Urothelium cell line (cell line): ENCODE results near the gene MIX23.
A peak's percentile ranks its signal among the peaks of the same experiment; 100 is the strongest.

Source experiments
- DNase-seq: peaks from one replicate; pipeline ENCODE4 v3.0.0; 2011; ENCODE audit warnings: low spot score, mixed read lengths
- FAIRE-seq: peaks from 2 replicates; lab custom pipeline; 2011; peaks lifted over from hg19 to GRCh38; lab: Jason Lieb, UNC

MIX23 gene

GRCh38 chr3:122382888-122383666 lies at the start of gene MIX23:
Gene MIX23 (minus strand): TSS chr3:122383231. CDS start chr3:122383224, 7 bp downstream.
- FAIRE-seq (peak; percentile 66), DNase-seq (peak; percentile 90)

DNA sequence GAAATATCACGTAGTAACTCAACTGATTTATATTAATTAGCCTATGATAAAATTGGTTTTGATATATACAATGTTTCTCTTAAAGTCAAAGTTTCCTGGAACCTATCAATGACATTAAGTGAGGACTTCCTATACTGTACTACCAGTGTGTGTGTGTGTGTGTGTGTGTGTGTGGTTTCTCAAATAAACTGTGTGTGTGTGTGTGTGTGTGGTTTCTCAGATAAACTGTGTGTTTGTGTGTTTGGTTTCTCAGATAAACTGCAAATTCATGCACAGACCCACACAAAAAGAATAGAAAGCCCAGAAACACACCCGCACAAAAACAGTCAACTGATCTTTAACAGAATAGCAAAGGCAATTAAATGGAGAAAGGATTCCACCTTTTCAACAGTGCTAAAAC lies 47.3 kb upstream of the MIX23 start:
- no peak for DNase-seq

DNA sequence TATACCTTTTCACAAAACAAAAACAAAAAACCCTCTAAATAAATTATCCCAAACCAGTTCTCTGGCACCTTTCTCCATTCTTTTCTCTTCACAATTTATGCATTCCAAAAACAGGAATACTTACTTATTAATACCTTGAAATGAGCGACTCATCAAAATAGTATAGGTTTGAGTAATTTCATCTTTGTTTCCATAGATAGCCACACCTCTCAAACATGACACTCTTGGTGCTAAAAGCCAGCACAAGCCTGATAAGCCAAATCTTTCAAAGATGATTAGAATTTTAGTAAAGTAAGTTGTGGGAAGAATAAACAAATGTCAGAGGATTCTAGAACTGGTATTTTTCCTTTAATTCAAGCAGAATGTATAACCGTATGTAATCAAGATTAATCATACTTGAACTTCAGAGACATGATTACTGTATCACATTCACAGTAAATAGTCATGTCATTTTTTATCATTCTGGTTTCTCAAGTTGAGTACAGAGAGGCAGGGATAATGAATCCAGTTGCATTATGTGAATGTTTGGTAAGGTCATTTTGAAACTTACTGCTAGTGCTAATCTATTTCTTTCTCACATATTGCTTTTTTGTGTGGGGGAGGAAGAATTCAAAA lies 44.9 kb upstream of the MIX23 start:
- no peak for FAIRE-seq

More for the DNA sequence above, 47.3 kb upstream of the MIX23 start:
- no peak for FAIRE-seq

DNA sequence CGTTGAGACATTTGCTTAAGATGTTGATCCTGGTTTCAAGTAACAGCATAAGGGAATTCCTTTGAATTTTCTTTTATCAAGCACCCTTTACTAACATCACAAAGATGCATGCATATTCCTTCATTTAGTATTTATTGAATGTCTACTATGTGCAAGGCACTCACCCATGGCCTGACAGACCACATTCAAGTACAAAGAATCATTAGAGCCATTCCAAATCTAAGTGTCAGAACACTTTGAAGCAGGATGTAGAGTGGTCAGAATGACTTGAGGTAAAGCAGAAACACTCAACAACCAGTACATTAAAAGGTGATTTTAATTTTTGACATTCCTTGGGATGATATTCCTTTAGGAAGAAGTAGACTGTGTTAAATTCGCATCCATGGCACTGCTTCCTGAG lies 38.8 kb upstream of the MIX23 start:
- FAIRE-seq (no peak), DNase-seq (no peak)

More for the DNA sequence above, 44.9 kb upstream of the MIX23 start:
- no peak for DNase-seq

- FAIRE-seq: no peak
Observed at GRCh38 chr3:122421101-122421500, 38.1 kb upstream of the MIX23 start.

DNA sequence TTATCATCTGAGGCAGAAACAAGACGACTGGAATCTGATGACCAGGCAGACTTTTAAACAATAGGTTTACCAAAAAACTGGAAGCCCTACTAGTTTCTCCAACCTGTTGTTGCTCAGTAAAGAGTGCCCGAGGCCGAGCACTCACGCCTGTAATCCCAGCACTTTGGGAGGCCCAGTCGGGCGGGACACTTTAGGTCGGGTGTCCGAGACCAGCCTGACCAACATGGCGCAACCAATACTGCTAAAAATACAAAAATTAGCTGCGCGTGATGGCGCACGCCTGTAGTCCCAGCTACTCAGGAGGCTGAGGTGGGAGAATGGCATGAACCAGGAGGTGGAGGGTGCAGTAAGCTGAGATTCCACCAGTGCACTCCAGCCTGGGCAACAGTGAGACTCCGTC lies 33.9 kb upstream of the MIX23 start:
- FAIRE-seq (no peak), DNase-seq (no peak)

More at GRCh38 chr3:122421101-122421500, 38.1 kb upstream of the MIX23 start:
- no peak for DNase-seq

DNA sequence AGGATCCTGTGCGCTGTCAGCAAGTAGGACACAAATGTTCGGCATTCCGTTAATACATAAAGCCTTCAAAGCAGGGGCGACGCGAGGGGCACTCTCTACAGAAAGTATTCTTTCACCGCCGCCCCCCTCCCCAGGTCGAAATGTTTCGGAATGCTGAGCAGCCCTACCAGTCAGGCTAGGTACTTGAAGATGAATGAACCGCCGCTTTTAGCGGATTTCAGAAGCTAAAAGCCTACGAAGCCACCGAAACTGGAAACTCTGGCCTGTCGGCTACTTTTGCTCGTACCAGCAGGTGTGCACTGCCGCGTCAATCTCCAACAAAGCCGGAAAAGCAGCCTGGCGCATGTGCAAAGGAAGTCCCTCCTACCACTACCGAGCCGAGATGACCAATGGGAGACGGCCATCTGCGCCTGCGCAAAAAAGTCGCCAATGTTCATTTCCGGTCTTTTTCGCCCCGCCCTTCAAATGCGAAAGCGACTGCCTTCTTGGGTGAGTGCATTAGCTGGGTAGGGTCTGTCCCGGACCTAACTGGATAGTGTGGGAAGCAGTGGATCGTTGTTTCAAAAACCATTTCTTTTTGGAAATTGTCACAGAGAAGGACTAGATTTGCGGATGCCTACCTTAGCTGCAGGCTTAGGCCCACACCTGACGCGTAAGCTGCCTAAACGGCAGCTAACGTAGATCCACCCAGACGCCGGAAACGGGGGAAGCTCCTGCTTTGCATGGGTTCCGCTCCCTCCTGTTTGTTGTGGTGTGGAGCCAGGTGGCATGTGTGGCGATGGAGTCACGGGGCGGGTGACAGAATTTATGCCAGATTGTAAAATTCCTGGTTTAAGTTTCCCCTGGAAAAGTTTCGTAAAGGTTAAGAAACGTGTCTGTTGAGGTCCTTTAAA lies 33.0 kb upstream of the MIX23 start, which contains the start of gene WDR5B:
Gene WDR5B (minus strand): TSS at position 301 of the 893 bp plus-strand sequence. CDS start 534 bp downstream, outside the sequence.
- peak; percentile 99 for DNase-seq
- peak; percentile 90 for FAIRE-seq

- DNase-seq: peak; percentile 65
- no peak for FAIRE-seq
Observed at GRCh38 chr3:122415104-122415744, 32.2 kb upstream of the MIX23 start.

DNA sequence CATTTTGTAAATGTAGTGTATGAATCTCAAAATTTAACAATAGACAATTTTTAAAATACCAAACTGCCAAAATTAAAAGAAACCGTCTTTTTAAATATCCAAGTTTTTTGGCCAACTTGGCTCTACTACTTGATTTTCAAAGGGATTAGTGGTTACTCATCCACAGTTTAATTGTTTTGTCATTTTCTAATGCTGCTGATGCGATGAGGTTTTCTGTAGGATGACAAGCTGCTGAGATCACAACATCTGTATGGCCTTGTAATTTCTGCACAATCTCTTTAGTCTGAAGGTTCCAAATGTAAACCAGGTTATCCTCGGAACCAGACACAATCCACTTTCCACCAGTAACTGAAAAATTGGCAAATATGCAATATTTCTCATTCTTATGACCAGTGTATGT lies 31.4 kb upstream of the MIX23 start:
- FAIRE-seq (no peak), DNase-seq (no peak)

DNA sequence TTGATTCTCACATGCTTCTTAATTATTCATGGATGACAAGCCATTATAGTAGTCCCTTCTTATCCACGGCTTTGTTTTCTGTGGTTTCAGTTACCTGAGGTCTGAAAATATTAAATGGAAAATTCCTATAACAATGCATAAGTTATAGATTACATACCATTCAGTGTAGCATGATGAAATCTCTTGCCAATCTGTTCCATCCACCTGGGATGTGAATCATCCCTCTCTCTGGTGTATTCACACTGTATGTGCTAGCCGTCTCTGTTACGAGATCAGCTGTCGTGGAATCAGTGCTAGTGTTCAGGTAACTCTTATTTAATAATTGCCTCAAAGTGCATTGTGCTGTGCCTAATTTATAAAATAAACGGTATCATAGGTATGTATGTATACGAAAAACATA lies 27.6 kb upstream of the MIX23 start:
- FAIRE-seq: no peak
- DNase-seq: no peak

DNA sequence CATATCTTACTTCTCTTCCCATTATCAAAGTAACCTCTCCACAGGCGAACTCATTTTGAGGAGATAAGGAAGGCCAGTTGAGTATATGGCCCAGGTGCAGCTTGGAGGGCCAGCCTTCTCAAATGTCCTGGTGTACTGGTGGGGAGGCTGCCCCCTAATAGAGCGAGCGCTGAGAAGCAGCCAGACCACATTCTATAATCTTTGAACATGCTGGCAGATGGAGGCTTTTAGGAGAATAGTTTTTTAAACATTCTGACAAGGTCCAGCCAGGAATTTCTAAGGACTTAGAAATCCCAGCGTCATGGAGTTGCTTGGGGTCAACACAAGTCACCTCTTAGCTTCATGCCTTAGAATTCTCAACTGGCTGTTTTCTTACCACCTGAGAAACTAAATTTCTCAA lies 27.1 kb upstream of the MIX23 start:
- DNase-seq (no peak), FAIRE-seq (no peak)

GRCh38 chr3:122409446-122409845 lies 26.4 kb upstream of the MIX23 start:
- FAIRE-seq (no peak), DNase-seq (no peak)

DNA sequence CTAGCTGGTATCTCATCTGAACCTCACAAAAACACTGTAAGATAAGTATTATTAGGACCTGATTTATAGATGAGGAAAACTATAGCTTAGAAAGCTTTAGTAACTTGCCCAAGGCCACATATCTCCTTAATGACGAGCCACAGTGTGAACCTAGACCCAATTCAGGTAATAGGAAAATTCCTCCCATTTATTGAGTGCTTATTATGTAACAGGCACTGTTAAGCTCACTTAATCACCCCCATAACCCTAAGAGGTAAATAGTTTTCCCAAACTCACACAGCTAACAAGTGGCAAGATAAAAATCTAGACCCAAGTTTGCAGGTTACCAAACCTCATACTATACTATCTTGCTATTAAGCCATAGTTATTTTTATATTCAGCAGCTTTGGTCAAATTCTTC lies 24.9 kb upstream of the MIX23 start:
- FAIRE-seq (no peak), DNase-seq (no peak)

DNA sequence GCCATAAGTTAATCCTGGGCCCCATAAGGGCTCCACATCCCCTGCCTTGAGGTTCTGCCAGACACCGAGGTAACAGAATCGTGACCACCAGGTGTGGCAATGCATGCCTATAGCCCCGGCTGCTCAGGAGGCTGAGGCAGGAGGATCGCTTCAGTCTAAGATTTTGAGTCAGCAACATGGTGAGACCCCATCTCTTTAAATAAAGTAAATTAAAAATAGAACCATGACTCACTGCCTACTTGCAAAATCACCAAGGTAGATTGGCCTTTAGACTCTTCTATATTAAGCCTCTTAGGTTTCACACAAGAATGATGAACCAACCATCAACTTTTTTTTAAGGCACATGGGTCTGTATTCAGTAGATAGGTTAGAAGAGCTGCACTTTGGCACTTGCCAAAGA lies 23.2 kb upstream of the MIX23 start:
- DNase-seq: no peak
- no peak for FAIRE-seq

DNA sequence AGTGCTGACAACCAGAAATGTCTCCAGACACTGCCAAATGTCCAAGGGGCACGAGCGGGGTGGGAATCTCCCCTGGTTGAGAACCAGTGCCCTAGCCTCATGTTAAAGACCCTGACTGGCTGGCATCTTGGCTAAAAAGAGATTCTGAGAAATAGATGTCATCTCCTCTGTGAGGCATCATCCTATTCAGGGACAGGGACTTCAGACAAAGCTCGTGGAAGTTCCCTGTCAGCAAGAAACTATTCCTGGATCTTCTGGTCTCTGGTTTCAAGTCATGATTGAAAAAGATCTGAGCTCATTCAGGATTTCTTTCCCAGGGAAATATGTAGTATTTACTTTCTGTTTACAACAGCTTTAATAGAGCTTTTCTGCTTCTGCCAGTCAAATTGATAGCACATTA lies 22.0 kb upstream of the MIX23 start:
- FAIRE-seq (no peak), DNase-seq (no peak)

DNA sequence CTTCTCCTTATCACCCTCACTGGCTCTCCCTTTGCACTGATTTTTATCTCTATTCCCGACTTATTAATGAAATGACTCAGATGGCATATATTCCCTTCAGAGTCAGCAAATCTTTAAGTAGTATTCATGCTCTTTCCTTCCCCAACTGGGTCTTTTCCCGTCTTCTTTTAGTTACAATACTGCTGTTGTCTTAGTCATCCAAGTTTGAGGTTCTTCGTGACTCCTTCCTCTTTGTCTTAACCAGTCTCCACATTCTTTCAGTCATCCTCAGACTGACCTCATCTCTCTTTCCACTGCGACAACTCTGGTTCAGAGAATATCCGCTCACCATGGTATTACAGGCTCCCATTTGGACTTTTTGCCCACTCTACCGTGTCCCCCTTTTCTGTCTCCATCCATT lies 20.5 kb upstream of the MIX23 start:
- FAIRE-seq (no peak), DNase-seq (peak; percentile 33)

GRCh38 chr3:122398920-122399319 lies 15.9 kb upstream of the MIX23 start:
- FAIRE-seq: no peak
- no peak for DNase-seq

- FAIRE-seq: no peak
- DNase-seq: no peak
Observed at GRCh38 chr3:122397201-122397600, 14.2 kb upstream of the MIX23 start.

- DNase-seq (no peak), FAIRE-seq (no peak)
Observed at GRCh38 chr3:122396511-122396910, 13.5 kb upstream of the MIX23 start.

GRCh38 chr3:122395582-122395981 lies 12.6 kb upstream of the MIX23 start:
- no peak for DNase-seq
- FAIRE-seq: no peak

DNA sequence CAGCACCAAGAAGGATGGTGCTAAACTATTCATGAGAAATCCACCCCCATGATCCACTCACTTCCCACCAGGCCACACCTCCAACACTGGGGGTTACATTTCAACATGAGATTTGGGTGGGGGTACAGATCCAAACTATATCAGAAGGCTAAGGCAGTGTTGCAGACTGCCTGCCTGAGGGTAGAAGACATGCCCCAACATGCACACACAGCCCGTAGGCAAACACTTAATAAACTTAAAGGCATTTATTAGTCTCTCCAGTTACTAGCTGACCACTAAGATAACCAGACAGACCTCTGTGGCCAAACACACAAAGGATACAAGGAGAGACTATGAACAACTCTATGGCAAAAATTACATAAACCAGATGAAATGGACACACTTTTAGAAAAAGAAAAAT lies 11.1 kb upstream of the MIX23 start:
- FAIRE-seq (peak; percentile 56), DNase-seq (no peak)
